ENCODE data around the gene HGF.

HGF gene

DNA sequence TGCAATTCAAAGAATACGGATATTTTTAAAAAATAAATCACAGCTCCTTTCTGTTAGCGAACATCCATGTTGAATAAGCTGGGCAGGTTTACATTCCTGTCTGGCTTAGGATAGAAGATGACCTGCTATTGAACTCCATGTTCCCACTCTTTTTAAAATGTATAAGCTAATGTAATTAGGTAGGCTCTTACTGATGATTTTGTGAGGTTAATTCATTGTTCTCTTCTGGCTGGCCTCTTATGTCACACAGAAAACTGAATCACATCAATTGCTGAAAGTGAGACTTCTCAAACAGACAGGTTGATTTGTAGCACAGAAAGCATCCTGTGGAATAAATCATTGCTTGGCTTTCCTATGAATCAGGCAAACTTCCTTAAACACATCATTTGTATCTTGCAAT lies 24.2 kb downstream of the HGF start:
- no peak for ATAC-seq (ENCODE audit: low read depth)

DNA sequence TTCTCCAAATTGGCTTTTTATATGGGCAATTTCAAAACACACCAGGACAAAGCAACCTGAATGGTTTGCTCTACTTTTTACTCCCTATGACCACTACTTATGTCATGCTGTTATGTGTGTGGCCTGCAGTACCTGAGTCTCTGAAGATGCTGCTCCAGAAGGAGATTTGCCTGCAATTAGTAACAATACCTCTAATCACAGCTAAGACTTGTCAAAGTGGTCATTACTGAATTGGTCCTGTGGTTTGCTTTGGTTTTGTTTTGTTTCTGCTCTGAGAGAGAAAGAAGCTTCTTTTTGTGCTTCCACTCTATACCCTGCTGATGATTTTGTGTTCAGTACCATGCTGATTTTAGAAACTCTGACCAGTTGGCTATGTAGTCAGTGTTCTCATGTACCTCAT lies 25.5 kb downstream of the HGF start:
- Histone ChIP-seq H3K27ac (ENCODE audit: poor library complexity, severe bottlenecking) (no peak overlapping the region), H3K36me3 (ENCODE audit: low read depth) (no peaks in the 10 kb centered on the region), H3K27me3 (ENCODE audit: insufficient read depth, poor library complexity, severe bottlenecking) (no peaks in the 10 kb centered on the region), H3K4me1 (ENCODE audit: insufficient read depth, poor library complexity, severe bottlenecking) (no peaks in the 10 kb centered on the region), H3K9me3 (ENCODE audit: severe bottlenecking) (no peaks in the 10 kb centered on the region), H3K4me3 (ENCODE audit: severe bottlenecking) (no peak overlapping the region)
- ATAC-seq (ENCODE audit: low read depth) (no peak), DNase-seq (ENCODE audit: low spot score) (no peak)
- TF ChIP-seq, protein P1, sequence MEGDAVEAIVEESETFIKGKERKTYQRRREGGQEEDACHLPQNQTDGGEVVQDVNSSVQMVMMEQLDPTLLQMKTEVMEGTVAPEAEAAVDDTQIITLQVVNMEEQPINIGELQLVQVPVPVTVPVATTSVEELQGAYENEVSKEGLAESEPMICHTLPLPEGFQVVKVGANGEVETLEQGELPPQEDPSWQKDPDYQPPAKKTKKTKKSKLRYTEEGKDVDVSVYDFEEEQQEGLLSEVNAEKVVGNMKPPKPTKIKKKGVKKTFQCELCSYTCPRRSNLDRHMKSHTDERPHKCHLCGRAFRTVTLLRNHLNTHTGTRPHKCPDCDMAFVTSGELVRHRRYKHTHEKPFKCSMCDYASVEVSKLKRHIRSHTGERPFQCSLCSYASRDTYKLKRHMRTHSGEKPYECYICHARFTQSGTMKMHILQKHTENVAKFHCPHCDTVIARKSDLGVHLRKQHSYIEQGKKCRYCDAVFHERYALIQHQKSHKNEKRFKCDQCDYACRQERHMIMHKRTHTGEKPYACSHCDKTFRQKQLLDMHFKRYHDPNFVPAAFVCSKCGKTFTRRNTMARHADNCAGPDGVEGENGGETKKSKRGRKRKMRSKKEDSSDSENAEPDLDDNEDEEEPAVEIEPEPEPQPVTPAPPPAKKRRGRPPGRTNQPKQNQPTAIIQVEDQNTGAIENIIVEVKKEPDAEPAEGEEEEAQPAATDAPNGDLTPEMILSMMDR (IDR thresholded peaks at IDR 0.05; ENCODE audit: poor library complexity, severe bottlenecking) = no peak

More for the DNA sequence above, 24.2 kb downstream of the HGF start:
- no peak overlapping the region for H3K27ac ChIP-seq (ENCODE audit: poor library complexity, severe bottlenecking)
- no peaks in the 10 kb centered on the region for H3K36me3 ChIP-seq (ENCODE audit: low read depth)
- TF ChIP-seq, protein P1 (IDR thresholded peaks at IDR 0.05; ENCODE audit: poor library complexity, severe bottlenecking) = no peak
- no peaks in the 10 kb centered on the region for H3K27me3 ChIP-seq (ENCODE audit: insufficient read depth, poor library complexity, severe bottlenecking)
- H3K4me3 ChIP-seq (ENCODE audit: severe bottlenecking) = no peak overlapping the region
- no peaks in the 10 kb centered on the region for H3K4me1 ChIP-seq (ENCODE audit: insufficient read depth, poor library complexity, severe bottlenecking)
- H3K9me3 ChIP-seq (ENCODE audit: severe bottlenecking) = no peaks in the 10 kb centered on the region
- no peak for DNase-seq (ENCODE audit: low spot score)

DNA sequence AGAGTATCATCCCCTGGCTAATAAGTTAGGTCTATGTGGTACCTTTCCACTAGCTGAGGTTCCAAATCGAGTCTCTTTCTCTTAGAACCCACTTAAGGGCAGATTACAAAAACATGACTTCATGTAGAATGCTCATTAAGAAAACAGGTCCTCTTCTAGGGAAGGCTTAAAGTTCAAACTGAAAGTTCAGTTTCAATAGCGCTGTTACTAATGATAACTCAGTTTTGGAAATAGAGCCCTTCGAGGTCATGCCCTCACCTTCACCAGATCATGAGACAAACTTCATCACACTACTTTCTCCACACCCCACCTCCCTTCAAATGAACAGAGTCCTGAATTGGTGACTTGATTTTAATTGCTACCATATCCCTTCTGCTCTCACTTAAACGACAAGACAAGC lies 26.2 kb downstream of the HGF start:
- Histone ChIP-seq H3K27ac (ENCODE audit: poor library complexity, severe bottlenecking) (no peak overlapping the region), H3K36me3 (ENCODE audit: low read depth) (no peaks in the 10 kb centered on the region), H3K4me1 (ENCODE audit: insufficient read depth, poor library complexity, severe bottlenecking) (no peaks in the 10 kb centered on the region), H3K9me3 (ENCODE audit: severe bottlenecking) (no peaks in the 10 kb centered on the region), H3K4me3 (ENCODE audit: severe bottlenecking) (no peak overlapping the region), H3K27me3 (ENCODE audit: insufficient read depth, poor library complexity, severe bottlenecking) (no peaks in the 10 kb centered on the region)
- TF ChIP-seq, protein P1 (IDR thresholded peaks at IDR 0.05; ENCODE audit: poor library complexity, severe bottlenecking) = no peak
- DNase-seq (ENCODE audit: low spot score) = no peak
- ATAC-seq (ENCODE audit: low read depth) = no peak

DNA sequence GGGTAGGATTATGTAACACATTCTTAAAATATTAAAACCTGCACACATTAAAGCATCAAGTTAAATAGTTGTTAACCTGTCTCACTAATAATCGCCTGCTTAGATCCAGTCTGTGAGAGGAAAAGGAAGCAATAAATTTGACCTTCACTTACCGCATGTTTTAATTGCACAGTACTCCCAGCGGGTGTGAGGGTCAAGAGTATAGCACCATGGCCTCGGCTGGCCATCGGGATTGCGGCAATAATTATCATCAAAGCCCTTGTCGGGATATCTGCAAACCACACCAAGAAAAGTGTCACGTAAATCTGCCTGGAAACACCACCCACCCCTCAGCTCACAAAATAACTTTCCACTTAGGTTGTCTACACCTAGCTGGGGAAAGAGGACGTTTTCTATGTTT lies 26.6 kb downstream of the HGF start:
- no peak for DNase-seq (ENCODE audit: low spot score)
- no peak for ATAC-seq (ENCODE audit: low read depth)
- no peak overlapping the region for H3K27ac ChIP-seq (ENCODE audit: poor library complexity, severe bottlenecking)
- H3K4me1 ChIP-seq (ENCODE audit: insufficient read depth, poor library complexity, severe bottlenecking) = no peaks in the 10 kb centered on the region
- no peaks in the 10 kb centered on the region for H3K36me3 ChIP-seq (ENCODE audit: low read depth)
- TF ChIP-seq, protein P1 (IDR thresholded peaks at IDR 0.05; ENCODE audit: poor library complexity, severe bottlenecking) = no peak
- no peaks in the 10 kb centered on the region for H3K27me3 ChIP-seq (ENCODE audit: insufficient read depth, poor library complexity, severe bottlenecking)
- H3K4me3 ChIP-seq (ENCODE audit: severe bottlenecking) = no peak overlapping the region
- no peaks in the 10 kb centered on the region for H3K9me3 ChIP-seq (ENCODE audit: severe bottlenecking)

DNA sequence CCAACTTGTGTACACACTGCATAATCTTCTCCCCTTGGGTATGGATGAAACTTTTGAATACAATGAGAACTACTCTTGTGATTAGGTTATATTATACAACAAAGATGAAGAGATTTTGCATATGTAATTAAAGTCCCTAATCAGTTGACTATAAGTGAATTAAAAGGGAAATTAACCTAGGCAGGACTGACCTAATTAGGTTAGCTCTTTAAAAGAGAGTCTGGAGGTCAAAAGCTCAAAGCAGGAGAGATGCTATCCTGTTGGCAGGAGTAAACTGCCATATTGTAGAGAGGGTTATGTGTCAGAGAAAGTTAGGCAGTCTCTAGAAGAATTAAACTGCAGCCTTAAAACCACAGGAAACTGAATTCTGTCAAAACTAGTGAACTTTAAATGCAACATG lies 29.4 kb downstream of the HGF start:
- Histone ChIP-seq H3K27ac (ENCODE audit: poor library complexity, severe bottlenecking) (no peak overlapping the region), H3K4me3 (ENCODE audit: severe bottlenecking) (no peak overlapping the region), H3K27me3 (ENCODE audit: insufficient read depth, poor library complexity, severe bottlenecking) (no peaks in the 10 kb centered on the region), H3K4me1 (ENCODE audit: insufficient read depth, poor library complexity, severe bottlenecking) (peaks cover 3% of the 10 kb centered on the region), H3K36me3 (ENCODE audit: low read depth) (no peaks in the 10 kb centered on the region), H3K9me3 (ENCODE audit: severe bottlenecking) (no peaks in the 10 kb centered on the region)
- ATAC-seq (ENCODE audit: low read depth) (no peak), DNase-seq (ENCODE audit: low spot score) (no peak)
- TF ChIP-seq, protein P1 (IDR thresholded peaks at IDR 0.05; ENCODE audit: poor library complexity, severe bottlenecking) = no peak
